Suppressor macrophage (primary cell): ENCODE measurements around the gene SUPT5H.
A peak's percentile ranks its signal among the peaks of the same experiment; 100 is the strongest.

Source experiments
- DNase-seq, 4 experiments: peaks; one replicate each; pipeline ENCODE4 v3.0.0-alpha.2; 2020 to 2022
- total RNA-seq, 17 experiments: gene quantifications; one replicate each; lab custom pipeline; 2026; ENCODE audit warnings: mixed read lengths in 6 of 17, inconsistent platforms in 3 of 17; lab: John Stamatoyannopoulos, UW

SUPT5H gene
- 61.2 to 117 (median 86.1) reads per million in 17 experiments for total RNA-seq

GRCh38 chr19:39445196-39446111 lies at the start of gene SUPT5H:
SUPT5H (plus strand) TSS chr19:39445582; CDS start chr19:39445891, 309 bp downstream.
- peak; percentile 98 to 100 (median 99) for DNase-seq

GRCh38 chr19:39397360-39398296 lies 47.8 kb upstream of the SUPT5H start:
- DNase-seq = peak; percentile 96 to 97 (median 96)

GRCh38 chr19:39398297-39398864 lies 47.0 kb upstream of the SUPT5H start:
- DNase-seq = peak; percentile 95 to 98 (median 96)

GRCh38 chr19:39399668-39400050 lies 45.7 kb upstream of the SUPT5H start:
- DNase-seq = no peak

GRCh38 chr19:39400061-39400460 lies 45.3 kb upstream of the SUPT5H start:
- DNase-seq = no peak

- DNase-seq = no peak
Measured at GRCh38 chr19:39401070-39401548, 44.3 kb upstream of the SUPT5H start.

- peak; percentile 92 to 97 (median 92) for DNase-seq
Measured at GRCh38 chr19:39401549-39402345, 43.6 kb upstream of the SUPT5H start.

GRCh38 chr19:39402346-39403300 lies 42.8 kb upstream of the SUPT5H start:
- peak; percentile 96 to 98 (median 98) for DNase-seq

- peak; percentile 97 to 99 (median 97) for DNase-seq
Measured at GRCh38 chr19:39403331-39404312, 41.8 kb upstream of the SUPT5H start.

- DNase-seq = no peak
Measured at GRCh38 chr19:39405261-39405957, 40.0 kb upstream of the SUPT5H start.

GRCh38 chr19:39405958-39406655 lies 39.3 kb upstream of the SUPT5H start:
- DNase-seq = no peak

GRCh38 chr19:39406656-39407409 lies 38.5 kb upstream of the SUPT5H start, which contains the start of gene ZFP36:
ZFP36 (plus strand) TSS chr19:39406847; CDS start chr19:39406905, 58 bp downstream.
- DNase-seq = peak; percentile 92 to 98 (median 94)

GRCh38 chr19:39407410-39407659 lies 38.0 kb upstream of the SUPT5H start:
- DNase-seq = peak in 1 of 4 experiments; percentile 67

- peak; percentile 55 to 74 (median 60) for DNase-seq
Measured at GRCh38 chr19:39407660-39408391, 37.6 kb upstream of the SUPT5H start.

- peak; percentile 52 to 61 (median 58) for DNase-seq
Measured at GRCh38 chr19:39408392-39409207, 36.8 kb upstream of the SUPT5H start.
